PC-3 (cell line): ENCODE results near the gene USH2A.

Experiments used
- CTCF ChIP-seq: fragments of 300-600 bp; sonication (generic); conservative IDR thresholded peaks from 2 replicates; pipeline ENCODE4 v1.5.1; 2017; ENCODE audit warnings: antibody characterized with exemption, low read depth, mild to moderate bottlenecking, low read length
- EZH2 ChIP-seq: fragments of 300-600 bp; sonication (generic); IDR thresholded peaks from one replicate; pipeline ENCODE4 v1.6.1; 2017; ENCODE audit warnings: antibody characterized with exemption, mild to moderate bottlenecking, low read length; ENCODE audit not compliant: unreplicated experiment

- TF ChIP-seq CTCF (no peak), EZH2 (no peak)
Measured at GRCh38 chr1:216258856-216259255, 164.4 kb downstream of the USH2A start.
